HUES48 (cell line): ENCODE measurements around the gene PILRA.
"Not testable (repeated sequence)": the region's sequence is repeated elsewhere in the genome, so short reads cannot be mapped to it uniquely, and the experiment has no call there.

ENCODE experiments used
- H3K27ac ChIP-seq: one replicate; pipeline ENCODE4 v1.7.0; 2013; ENCODE audit warnings: low read depth, low read length, inconsistent platforms
- H3K27me3 ChIP-seq: 2 replicates; pipeline ENCODE4 v1.6.1; 2013; ENCODE audit warnings: mild to moderate bottlenecking, low read length; ENCODE audit not compliant: control insufficient read depth, insufficient read depth
- H3K36me3 ChIP-seq: 2 replicates; pipeline ENCODE4 v1.6.1; 2013; ENCODE audit warnings: low read length; ENCODE audit not compliant: control insufficient read depth, insufficient read depth
- H3K4me1 ChIP-seq: 2 replicates; pipeline ENCODE4 v1.6.1; 2013; ENCODE audit warnings: mild to moderate bottlenecking, low read length; ENCODE audit not compliant: control insufficient read depth, insufficient read depth
- H3K4me3 ChIP-seq: 2 replicates; pipeline ENCODE4 v1.5.1; 2013; ENCODE audit warnings: mild to moderate bottlenecking, low read depth, low read length
- H3K9ac ChIP-seq: 2 replicates; pipeline ENCODE4 v1.6.1; 2013; ENCODE audit warnings: mild to moderate bottlenecking, low read depth, low read length, moderate library complexity
- H3K9me3 ChIP-seq: 2 replicates; pipeline ENCODE4 v1.6.1; 2013; ENCODE audit warnings: low read length; ENCODE audit not compliant: control insufficient read depth, insufficient read depth

The PILRA gene

DNA sequence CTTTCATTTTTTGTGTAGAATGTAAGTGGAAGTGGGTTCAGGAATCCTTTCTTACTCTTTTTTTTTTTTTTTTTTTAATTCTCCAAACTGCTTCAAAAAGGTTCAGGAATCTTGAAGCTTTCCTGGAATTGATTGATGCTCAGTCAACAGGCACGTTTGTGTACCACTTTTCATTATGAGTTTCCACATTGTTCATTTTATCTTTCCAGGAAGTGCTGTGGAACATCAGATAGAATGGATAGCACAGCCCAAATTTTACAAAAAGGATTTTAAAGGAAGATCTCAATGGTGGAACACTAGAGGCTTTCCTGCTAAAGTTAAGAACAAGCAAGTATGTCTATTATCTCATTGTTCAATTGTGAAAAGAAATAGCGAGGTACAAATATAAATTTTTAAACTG, 64.9 kb downstream of the PILRA start:
- Histone ChIP-seq H3K27me3 (no peaks in the 10 kb centered on the region), H3K9ac (no peak overlapping the region), H3K36me3 (peaks cover 18% of the 10 kb centered on the region), H3K9me3 (no peaks in the 10 kb centered on the region), H3K4me3 (no peak overlapping the region), H3K27ac (no peak overlapping the region), H3K4me1 (no peaks in the 10 kb centered on the region)

DNA sequence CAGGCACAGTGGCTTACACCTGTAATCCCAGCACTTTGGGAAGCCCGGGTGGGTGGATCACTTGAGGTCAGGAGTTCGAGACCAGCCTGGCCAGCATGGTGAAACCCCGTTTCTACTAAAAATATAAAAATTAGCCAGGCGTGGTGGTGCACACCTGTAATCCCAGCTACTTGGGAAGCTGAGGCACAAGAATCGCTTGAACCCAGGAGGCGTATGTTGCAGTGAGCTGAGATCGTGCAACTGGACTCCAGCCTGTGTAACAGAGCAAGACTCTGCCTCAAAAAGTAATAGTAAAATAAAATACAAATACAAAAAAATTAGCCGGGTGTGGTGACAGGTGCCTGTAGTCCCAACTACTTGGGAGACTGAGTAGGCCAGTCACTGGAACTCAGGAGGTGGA, 65.4 kb downstream of the PILRA start:
- H3K36me3 ChIP-seq = peaks cover 12% of the 10 kb centered on the region
- not testable (repeated sequence) for H3K9me3 ChIP-seq, H3K27me3 ChIP-seq, H3K4me3 ChIP-seq, H3K4me1 ChIP-seq, H3K27ac ChIP-seq, H3K9ac ChIP-seq

DNA sequence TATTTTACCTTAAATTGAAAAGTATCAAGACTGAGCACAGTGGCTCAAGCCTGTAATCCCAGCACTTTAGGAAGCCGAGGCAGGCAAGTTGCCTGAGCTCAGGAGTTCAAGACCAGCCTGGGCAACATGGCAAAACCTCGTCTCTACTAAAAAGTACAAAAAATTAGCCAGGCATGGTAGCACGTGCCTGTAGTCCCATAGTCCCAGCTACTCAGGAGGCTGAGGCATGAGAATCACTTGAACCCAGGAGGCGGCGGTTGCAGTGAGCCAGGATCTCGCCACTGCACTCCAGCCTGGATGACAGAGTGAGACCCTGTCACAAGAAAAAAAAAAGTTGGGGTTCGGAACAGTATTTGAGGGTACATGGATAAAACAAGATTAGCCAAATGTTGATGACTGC, 66.0 kb downstream of the PILRA start:
- not testable (repeated sequence) for H3K9ac ChIP-seq, H3K27ac ChIP-seq

DNA sequence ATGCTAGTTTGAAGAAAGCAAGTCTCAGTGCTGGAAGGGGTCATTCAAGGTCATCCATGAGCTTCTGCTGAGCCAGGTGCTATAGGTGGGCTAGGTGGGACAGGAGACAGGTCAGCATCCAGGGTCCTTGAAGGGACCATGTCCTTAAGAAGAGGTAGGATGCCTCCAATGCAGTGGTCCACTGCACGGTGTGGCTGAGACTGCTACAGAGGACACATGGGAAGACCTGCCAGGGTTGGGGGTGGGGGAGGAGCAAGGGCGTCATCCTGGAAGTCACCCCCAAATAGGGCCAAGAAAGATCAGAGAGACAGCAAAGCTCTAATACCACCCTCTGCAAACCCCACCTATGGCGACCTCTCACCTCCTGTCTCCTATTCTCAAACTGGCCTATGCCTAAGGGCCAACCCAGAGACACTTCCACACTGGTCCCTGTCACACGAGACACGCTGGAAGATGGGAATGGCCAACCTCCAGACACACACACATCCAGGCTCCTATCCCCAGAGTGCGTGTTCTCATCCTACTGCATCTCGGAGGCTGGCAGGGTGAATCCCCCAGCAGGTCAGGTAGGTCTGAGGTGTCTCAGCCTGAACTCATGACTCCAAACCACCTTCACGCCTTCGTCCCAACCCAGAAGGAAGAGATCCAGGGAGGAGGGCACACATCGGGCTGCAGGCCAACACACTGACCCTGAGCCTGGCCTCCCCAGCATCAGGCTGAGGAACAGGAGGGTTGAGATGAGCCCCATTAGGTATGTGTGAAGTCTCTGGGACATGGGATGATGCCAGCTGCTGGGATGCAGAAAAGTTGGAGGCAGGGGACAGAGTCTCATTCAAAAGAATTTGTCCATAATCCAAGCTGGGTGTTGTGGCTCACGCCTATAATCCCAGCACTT, 68.6 kb downstream of the PILRA start:
- Histone ChIP-seq H3K27me3 (no peaks in the 10 kb centered on the region), H3K4me1 (no peaks in the 10 kb centered on the region), H3K4me3 (no peak overlapping the region), H3K9ac (no peak overlapping the region), H3K36me3 (no peaks in the 10 kb centered on the region), H3K27ac (no peak overlapping the region), H3K9me3 (no peaks in the 10 kb centered on the region)

More for the DNA sequence above, 66.0 kb downstream of the PILRA start:
- H3K9me3 ChIP-seq, H3K4me1 ChIP-seq, H3K4me3 ChIP-seq, H3K27me3 ChIP-seq, H3K36me3 ChIP-seq: not testable (repeated sequence)

DNA sequence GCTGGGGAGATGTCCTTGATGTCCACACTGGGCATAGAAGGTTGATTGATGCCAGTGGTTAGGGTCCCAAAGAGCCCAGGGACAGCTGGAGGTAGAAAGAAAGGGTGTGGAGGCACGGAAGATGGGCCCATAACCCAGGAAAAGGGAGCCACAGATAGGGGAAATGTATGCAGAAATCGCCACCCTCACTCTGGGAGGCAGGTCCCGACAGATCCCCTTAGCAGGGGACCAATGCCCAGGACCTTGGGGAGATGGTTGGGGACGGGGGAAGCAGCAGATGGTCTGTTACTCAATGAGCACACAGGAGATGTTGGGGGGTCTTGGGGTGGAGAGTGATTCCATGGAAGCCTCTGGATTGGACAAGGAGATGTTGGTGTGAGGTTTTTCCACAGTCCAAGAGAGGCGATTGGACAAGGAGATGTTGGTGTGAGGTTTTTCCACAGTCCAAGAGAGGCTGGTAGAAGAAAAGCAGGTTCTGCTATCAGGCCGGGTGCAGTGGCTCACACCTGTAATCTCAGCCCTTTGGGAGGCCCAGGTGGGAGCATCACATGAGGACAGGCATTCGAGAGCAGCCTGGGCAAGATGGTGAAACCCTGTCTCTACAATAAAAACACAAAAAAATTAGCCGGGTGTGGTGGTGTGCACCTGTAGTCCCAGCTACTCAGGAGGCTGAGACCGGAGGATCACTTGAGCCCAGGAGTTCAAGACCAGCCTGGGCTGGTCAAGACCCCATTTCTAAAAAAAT, 70.0 kb downstream of the PILRA start:
- Histone ChIP-seq H3K9ac (no peak overlapping the region), H3K4me1 (no peaks in the 10 kb centered on the region), H3K36me3 (no peaks in the 10 kb centered on the region), H3K4me3 (no peak overlapping the region), H3K27ac (no peak overlapping the region), H3K27me3 (no peaks in the 10 kb centered on the region), H3K9me3 (no peaks in the 10 kb centered on the region)

DNA sequence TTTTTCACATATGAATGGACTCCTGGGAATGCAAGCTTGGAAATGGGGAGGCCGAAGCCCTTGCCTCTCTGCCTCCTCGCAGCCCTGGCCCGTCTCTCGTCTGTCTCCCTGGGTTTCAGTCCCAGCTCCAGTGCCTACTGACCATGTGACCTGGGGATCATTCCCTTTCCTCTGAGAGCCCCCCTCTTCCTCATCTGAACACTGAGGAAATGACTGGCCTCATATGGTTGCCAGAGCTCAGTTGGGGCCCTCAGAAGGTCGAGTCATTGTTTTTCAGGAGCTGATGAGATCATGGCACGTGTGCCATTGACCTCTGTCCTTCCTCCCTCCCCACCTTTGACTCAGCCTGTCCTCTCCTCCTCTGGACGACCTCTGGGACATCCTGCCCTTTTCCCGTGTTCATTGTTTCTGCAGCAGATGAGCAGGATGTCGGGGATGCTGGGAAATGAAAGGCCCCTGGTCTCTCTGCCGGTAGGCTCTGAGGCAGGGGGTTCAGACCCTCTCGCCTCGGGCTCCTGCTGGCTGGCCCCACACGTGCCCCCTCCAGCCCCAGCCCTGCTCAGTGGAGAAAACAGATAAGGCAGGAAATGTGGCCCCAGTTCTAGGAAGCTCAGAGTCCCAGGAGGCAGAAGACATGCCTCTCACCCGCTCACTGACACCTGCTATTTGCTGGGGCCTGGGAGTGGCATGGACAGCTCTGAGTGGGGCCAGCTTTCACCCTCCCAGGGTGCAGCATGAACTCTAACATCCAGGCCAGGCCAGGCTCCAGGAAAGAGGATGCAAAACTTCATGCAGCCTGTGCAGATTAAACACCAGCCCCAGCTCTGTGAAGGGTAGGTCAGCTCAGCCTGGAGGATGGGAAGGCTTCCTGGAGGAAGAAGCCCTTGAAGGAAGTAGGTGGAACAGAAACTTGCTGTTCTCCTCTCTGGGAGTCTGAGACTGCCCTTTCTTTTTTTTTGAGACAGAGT, 71.3 kb downstream of the PILRA start:
- Histone ChIP-seq H3K4me1 (no peaks in the 10 kb centered on the region), H3K27ac (peak overlapping the region; percentile 42), H3K9me3 (no peaks in the 10 kb centered on the region), H3K36me3 (no peaks in the 10 kb centered on the region), H3K9ac (no peak overlapping the region; the same call in 1 of the 2 replicates), H3K27me3 (no peaks in the 10 kb centered on the region), H3K4me3 (no peak overlapping the region)

DNA sequence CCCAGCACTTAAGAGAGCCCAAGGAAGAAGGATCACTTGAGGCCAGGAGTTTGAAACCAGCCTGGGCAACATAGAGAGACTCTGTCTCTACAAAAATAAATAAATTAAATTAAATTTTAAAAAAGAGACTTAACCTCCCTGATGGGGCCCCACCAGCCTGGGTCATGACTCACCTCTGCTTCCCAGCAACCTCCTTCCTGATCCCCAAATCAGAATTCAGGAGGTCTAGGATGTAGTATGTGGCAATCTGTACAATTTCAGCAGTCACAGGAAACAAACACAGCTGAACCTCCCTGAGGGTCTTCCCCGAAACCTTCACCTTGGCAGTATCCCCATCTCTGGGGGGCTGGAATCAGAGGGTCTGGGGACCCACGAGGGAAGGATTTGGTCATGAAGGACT, 72.8 kb downstream of the PILRA start:
- H3K9me3 ChIP-seq = no peaks in the 10 kb centered on the region
- H3K36me3 ChIP-seq = no peaks in the 10 kb centered on the region
- no peak overlapping the region for H3K4me3 ChIP-seq
- H3K27me3 ChIP-seq = no peaks in the 10 kb centered on the region
- H3K9ac ChIP-seq = no peak overlapping the region
- no peaks in the 10 kb centered on the region; the same call in 1 of the 2 replicates for H3K4me1 ChIP-seq
- no peak overlapping the region for H3K27ac ChIP-seq

DNA sequence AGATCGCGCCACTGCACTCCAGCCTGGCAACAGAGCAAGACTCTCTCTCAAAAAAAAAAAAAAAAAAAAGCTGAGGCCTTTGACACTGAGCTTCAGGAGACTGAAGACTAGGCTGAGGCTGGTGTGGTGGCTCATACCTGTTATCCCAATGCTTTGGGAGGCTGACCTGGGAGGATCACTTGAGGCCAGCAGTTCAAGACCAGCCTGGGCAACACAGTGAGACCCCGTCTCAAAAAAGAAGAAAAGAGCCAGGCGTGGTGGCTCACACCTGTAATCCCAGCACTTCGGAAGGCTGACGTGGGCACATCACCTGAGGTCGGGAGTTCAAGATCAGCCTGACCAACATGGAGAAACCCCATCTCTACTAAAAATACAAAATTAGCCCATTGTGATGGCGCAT, 74.1 kb downstream of the PILRA start:
- not testable (repeated sequence) for H3K9me3 ChIP-seq, H3K9ac ChIP-seq, H3K4me1 ChIP-seq, H3K36me3 ChIP-seq, H3K4me3 ChIP-seq, H3K27ac ChIP-seq, H3K27me3 ChIP-seq

DNA sequence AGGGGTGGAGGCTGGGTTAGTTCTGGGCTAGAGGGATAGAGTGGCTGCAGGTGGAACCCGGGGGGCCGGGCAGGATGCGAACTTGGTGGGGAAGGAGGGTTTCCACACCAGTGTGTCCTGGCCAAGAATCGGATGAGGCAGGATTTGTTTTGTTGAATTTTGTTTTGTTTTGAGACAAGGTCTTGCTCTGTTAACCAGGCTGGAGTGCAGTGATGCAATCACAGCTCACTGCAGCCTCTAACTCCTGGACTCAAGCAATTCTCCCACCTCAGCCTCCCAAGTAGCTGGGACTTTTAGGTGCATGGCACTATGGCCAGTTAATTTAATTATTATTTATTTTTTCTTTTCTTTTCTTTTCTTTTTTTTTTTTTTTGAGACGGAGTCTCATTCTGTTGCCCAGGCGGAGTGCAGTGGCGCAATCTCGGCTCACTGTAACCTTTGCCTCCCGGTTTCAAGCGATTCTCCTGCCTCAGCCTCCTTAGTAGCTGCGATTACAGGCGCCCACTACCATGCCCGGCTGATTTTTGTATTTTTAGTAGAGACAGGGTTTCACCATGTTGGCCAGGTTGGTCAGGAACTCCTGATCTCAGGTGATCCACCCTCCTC, 76.0 kb downstream of the PILRA start:
- Histone ChIP-seq H3K9ac (no peak overlapping the region), H3K36me3 (no peaks in the 10 kb centered on the region), H3K4me1 (no peaks in the 10 kb centered on the region; the same call in 1 of the 2 replicates), H3K4me3 (no peak overlapping the region), H3K27ac (no peak overlapping the region), H3K27me3 (no peaks in the 10 kb centered on the region), H3K9me3 (no peaks in the 10 kb centered on the region)
